ENCODE data around the gene CACNA2D3. TPM values are rescaled to one million over a fixed set of nuclear protein-coding genes. Genes with fewer than 3 reads are reported as not detected.

The CACNA2D3 gene
- total and polyA plus RNA-seq, 12 donors = 0.26 to 13.7 (median 2.8) TPM; not detected in 1

GRCh38 chr3:54443561-54444161 is 321.3 kb downstream of the CACNA2D3 start:
- DNase-seq = no peak
- Histone ChIP-seq H3K4me3 (no peak overlapping the region), H3K27me3 (no peaks in the 10 kb centered on the region), H3K9me3 (replicated peaks in 1 of 3) (no peaks in the 10 kb centered on the region), H3K36me3 (replicated peaks in 1 of 2) (no peaks in the 10 kb centered on the region), H3K27ac (no peak overlapping the region), H3K4me1 (replicated peaks in 1 of 2) (no peaks in the 10 kb centered on the region)
- 54 to 63% (median 59%) methylated on average over 11 of the region's 11 CpGs for WGBS, 4 donors
- intact Hi-C loops (cut with DNase I) = no loop called here
- TF ChIP-seq CTCF (IDR thresholded peaks at IDR 0.05) (no peak), POLR2A (IDR thresholded peaks at IDR 0.05) (no peak)

- Histone ChIP-seq H3K9me3 (replicated peaks in 1 of 3) (no peaks in the 10 kb centered on the region), H3K27ac (no peak overlapping the region), H3K36me3 (replicated peaks in 1 of 2) (no peaks in the 10 kb centered on the region), H3K27me3 (no peaks in the 10 kb centered on the region), H3K4me3 (no peak overlapping the region), H3K4me1 (replicated peaks in 1 of 2) (no peaks in the 10 kb centered on the region)
- DNase-seq = no peak
- 70 to 89% (median 79%) methylated on average over 1 of the region's 1 CpG for WGBS, 4 donors
- TF ChIP-seq POLR2A (IDR thresholded peaks at IDR 0.05) (no peak), CTCF (IDR thresholded peaks at IDR 0.05) (no peak)
- intact Hi-C loops (cut with DNase I) = no loop called here
These were observed 323.3 kb downstream of the CACNA2D3 start for GRCh38 chr3:54445630-54446029.

- TF ChIP-seq POLR2A (IDR thresholded peaks at IDR 0.05) = no peak
- no peak for TF ChIP-seq CTCF (IDR thresholded peaks at IDR 0.05)
- Histone ChIP-seq H3K9me3 (replicated peaks in 1 of 3) (no peaks in the 10 kb centered on the region), H3K36me3 (replicated peaks in 1 of 2) (no peaks in the 10 kb centered on the region), H3K4me1 (replicated peaks in 1 of 2) (no peaks in the 10 kb centered on the region), H3K27me3 (no peaks in the 10 kb centered on the region), H3K27ac (no peak overlapping the region), H3K4me3 (no peak overlapping the region)
- 60 to 84% (median 73%) methylated on average over 2 of the region's 2 CpGs for WGBS, 4 donors
- DNase-seq = no peak
- intact Hi-C loops (cut with DNase I) = no loop called here
These were observed 325.1 kb downstream of the CACNA2D3 start for GRCh38 chr3:54447427-54447826.

GRCh38 chr3:54454806-54455205 is 332.5 kb downstream of the CACNA2D3 start:
- Histone ChIP-seq H3K4me3 (no peak overlapping the region), H3K9me3 (replicated peaks in 1 of 3) (no peaks in the 10 kb centered on the region), H3K4me1 (replicated peaks in 1 of 2) (no peaks in the 10 kb centered on the region), H3K27ac (no peak overlapping the region), H3K27me3 (no peaks in the 10 kb centered on the region), H3K36me3 (replicated peaks in 1 of 2) (no peaks in the 10 kb centered on the region)
- intact Hi-C loops (cut with DNase I) = no loop called here
- DNase-seq = no peak
- TF ChIP-seq POLR2A (IDR thresholded peaks at IDR 0.05) (no peak), CTCF (IDR thresholded peaks at IDR 0.05) (no peak)
- 79 to 90% (median 84%) methylated on average over 3 of the region's 3 CpGs for WGBS, 4 donors
